GM18526 (cell line): ENCODE data around the gene SPIN1.

Source experiments
- POLR2A ChIP-seq: IDR thresholded peaks from 3 replicates; pipeline ENCODE4 v1.6.1; 2011; ENCODE audit not compliant: insufficient read length; ENCODE audit errors: extremely low read depth

Gene SPIN1

DNA sequence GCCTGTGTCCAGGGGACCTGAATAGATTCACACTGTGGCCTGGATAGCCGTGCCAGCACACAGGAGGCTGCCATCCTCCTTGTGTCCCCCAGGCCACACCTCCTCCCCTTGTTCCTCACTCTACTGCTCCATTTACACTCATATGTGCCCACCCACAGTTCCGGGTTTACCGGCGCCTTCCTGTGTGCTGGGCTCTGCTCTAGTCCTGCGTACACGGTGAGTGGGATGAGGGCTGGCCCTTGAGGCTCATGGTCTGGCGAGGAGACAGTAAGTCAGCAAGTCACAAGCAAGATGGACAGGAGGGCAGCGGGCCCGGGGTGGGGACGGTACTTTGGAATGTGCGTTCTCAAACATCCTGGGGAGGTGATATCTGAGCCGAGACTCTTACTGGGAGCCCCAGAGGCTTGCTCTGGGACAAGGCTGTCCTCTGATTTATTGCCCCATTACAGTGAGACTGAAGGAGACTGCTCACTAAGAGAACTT, 114.3 kb downstream of the SPIN1 start:
- TF ChIP-seq POLR2A, result no peak

DNA sequence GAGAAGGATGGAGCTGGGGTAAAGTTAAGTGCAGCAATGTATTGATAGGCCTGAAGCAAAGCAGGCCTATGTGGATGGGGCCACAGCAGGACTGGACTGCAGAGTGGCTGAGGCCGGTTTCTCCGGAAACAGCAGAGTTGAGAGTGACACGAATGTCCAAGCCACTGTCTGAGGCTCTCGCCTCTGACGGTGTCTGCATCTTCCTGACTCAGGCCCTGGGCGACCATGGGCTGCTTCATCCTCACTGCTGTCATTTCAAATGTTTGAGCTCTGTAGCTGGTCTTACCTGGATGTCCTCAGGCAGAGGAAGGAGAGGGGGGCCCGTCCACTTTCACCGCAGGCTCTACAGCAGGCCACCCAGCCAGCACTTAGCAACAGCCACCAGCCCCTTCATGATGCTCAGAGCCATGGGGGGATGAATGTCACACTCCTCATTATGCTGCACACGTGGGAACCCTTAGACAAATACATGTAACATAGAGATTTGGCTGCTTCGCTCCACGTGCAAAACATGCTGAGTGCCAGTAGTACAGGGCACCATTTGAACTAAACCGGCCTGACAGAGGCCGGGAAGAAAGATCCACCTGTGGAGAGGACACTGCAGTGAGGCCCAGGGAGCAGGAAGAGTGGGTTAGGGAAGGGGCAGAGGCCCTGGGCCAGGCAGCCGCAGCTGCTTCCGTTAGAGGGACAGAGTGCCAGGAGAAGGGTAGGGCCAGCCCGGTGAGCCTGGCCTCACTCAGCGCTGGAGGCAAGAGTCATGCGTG, 115.0 kb downstream of the SPIN1 start:
- no peak for TF ChIP-seq POLR2A

DNA sequence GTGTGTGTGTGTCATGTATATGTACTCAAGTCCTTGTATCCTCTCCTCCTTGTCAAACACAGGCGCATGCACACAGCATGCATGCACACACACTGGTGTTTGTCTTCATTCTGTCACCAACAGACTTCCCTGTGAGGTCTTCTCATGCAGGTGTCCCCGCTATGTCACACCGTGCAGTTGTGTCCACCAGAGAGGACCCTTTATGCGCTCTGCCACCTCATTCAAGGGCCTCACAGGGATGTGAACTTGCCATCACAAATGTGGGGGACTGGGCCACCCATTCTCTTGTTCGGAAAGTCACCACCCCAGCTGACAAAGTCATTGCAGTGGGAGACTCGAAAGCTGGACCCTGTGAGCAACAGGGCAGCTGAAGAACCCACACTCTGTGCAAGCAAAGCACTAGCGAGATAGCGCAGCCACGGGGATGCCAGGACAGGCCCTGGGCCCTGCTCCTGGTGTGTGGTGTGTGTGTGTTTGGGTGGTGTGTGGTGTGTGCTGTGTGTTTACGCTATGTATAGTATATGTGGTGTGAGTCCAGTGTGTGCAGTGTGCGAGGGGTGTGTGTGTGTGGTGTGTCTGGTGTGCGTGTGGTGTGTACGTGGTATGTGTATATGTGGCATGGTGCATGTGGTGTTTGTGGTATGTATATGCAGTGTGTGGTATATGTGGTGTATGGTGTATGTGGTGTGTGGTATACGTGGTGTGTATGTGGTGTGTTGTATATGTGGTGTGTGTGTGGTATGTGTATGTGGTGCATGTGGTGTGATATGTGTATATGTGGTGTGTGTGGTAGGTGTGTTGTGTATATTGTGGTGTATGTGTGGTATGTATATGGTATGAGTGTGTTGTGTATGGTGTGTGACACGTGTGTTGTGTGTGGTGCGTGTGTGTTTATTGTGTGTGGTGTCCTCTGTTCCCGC, 115.9 kb downstream of the SPIN1 start:
- no peak for TF ChIP-seq POLR2A

DNA sequence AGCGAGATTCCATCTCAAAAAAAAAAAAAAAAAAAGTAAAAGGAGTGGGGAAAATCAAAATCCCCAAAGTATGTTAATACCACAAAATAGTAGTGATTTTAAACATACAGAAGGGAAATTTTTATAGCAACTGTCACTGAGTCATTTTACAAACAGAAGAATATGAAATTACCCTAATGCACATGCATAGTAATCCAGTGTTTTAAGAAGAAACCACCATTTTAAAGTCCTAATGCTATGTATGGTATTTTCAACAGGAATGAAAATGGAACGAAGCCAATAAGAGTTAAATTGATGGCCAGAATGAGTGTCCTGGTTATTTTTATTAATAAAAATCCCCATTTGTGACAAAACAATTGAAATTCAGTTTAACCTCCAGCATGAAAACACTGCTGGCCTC, 120.1 kb downstream of the SPIN1 start:
- TF ChIP-seq POLR2A, result no peak

DNA sequence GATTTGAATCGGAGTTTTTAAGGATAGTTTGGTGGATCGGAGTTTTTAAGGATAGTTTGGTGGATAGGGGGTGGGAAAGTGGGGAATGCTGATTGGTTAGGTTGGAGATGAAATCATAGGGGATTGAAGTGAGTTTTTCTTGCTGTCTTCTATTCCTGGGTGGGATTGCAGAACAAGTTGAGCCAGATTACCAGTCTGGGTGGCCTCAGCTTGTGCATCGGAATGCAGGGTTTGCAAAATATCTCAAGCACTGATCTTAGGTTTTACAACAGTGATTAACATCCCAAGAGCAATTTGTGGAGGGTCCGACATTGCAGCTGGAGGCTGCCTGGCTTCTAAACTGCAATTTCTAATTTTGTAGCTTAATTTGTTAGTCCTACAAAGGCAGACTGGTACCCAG, 123.7 kb downstream of the SPIN1 start:
- TF ChIP-seq POLR2A, result no peak

DNA sequence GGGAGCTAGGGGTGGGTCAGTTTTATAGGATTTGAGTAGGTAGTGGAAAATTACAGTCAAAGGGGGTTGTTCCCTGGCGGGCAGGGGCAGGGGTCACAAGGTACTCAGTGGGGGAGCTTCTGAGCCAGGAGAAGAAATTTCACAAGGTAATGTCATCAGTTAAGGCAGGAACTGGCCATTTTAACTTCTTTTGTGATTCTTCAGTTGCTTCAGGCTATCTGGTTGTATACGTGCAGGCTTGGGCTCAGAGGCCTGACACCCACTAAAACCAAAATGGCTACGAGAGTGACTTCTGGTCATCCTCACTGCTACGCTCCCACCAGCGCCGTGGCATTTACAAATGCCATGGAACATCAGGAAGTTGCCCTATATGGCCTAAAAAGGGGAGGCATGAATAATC, 126.0 kb downstream of the SPIN1 start:
- TF ChIP-seq POLR2A, result no peak

DNA sequence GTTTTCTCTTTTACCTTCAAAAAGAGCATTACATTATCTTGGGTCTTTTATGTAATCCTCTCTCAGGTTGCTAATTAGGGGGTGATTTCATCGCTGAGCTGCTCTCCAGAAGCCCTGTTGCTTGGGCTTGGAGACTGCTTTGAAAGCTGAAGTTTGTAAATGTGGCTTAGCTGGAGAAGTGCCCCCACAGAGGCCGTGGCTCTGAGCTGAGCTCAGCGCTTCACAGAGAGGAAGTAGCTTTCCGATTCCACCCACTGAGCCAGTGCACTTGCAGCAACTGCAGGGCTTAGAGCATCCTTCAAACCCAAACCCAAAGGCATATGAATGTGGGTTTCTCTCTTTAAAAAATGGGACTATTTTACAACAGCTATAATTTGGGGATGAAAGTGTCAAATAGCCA, 133.1 kb downstream of the SPIN1 start:
- no peak for TF ChIP-seq POLR2A

DNA sequence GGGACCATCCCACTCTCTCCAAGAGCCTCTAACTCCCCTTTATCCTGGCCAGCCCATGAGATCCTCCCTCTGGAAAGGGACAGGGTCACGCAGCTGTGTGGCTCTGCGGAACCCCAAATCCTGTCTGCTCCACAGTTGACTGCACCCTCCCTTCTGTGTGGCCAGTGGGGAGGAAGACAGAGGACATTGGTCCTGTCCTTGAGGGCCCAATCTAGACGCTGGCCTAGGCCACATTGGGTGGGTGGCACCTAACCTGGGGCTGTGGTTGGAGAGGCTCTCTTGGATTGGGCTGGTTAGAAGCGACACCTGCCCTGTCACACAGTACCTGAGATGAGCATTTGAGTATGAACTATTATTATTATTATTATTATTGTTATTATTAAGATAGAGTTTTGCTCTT, 134.1 kb downstream of the SPIN1 start:
- TF ChIP-seq POLR2A, result no peak

DNA sequence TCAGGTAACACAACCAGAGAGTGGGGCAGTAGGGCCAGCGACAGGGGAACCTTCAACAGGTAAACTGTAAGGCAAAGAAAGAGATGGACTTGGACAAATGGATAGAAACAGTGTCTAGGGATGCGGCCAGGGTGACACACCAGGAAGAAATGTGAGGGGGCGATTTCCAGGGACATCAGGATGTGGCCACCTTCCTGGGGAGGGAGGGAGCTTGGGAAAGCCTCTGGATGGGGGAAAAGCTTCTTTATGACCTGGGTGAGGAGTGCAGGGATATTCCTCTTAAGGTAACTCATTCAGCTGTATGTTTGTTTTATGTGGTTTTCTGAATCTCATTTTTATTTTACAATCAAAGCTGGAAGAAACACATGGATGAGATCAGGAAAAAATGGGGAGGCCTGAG, 134.8 kb downstream of the SPIN1 start:
- no peak for TF ChIP-seq POLR2A

DNA sequence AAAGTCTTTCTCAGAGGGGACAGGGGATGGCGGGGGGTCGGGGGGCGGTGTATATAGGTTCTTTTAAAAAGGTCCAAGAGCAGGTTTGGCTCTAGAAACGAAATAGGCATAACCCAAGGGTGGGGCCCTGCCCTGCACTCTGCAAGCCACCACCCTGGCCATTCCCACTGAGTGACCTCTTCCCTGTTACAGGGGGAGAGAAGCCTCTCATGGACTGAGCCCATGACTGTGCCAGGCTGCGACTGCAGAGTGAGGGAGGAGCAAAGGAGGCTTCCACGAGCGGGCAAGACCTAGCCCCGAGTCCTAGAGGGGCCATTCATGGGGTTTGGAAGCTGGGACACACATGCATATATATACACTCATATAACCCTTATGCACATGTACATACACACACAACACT, 136.7 kb downstream of the SPIN1 start:
- no peak for TF ChIP-seq POLR2A

DNA sequence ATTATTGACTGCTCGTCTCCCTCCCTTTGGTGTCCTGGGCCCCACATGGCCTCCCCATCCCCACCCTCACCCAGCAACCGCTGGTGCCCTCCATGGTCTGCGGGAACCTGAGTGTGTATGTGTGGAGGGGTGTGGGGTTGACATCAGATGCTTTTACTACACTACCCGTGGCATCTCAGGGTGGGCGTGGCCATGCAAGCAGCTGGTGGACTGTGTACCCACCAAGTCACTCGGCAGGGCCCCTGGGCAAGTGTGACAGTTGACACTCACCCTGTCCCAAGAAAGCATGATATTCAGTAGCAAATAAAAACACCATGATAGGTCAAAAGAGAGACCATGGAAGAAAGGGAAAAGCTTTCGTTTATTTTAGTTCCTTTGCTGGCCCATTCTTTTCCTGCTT, 139.4 kb downstream of the SPIN1 start:
- TF ChIP-seq POLR2A, result no peak
